Measurements from ENCODE around the gene PRRG3. TPM values are rescaled to one million over a fixed set of nuclear protein-coding genes. Genes with fewer than 3 reads are reported as not detected.

The PRRG3 gene
- total and polyA plus RNA-seq, 2 donors (not counting 1 experiment from before 2014, with no cell fraction given), result not detected

- no peak overlapping the region for H2AFZ ChIP-seq (ENCODE audit: insufficient read depth, low read depth, low read length, poor library complexity, severe bottlenecking)
- ChIA-PET POLR2A (no interaction called here), CTCF (no interaction called here)
- H3K27ac ChIP-seq (ENCODE audit: low read length in 2 of 2), result no peak overlapping the region
- DNase-seq (no peak), ATAC-seq (ENCODE audit: low read depth) (no peak)
- Mint-ChIP-seq H3K27me3 (no peaks in the 10 kb centered on the region), H3K27ac (no peak overlapping the region), H3K9me3 (ENCODE audit: insufficient read depth) (no peaks in the 10 kb centered on the region), H3K4me3 (no peak overlapping the region), H3K4me1 (no peaks in the 10 kb centered on the region)
- no peaks in the 10 kb centered on the region for H3K36me3 ChIP-seq (replicated peaks in 1 of 2; ENCODE audit: control extremely low read depth in 1 of 2, control insufficient read depth in 1 of 2, extremely low read depth in 1 of 2, insufficient read depth in 2 of 2, low read length in 1 of 2)
- no peaks in the 10 kb centered on the region for H3K27me3 ChIP-seq (replicated peaks in 1 of 4; ENCODE audit: control extremely low read depth in 1 of 4, control insufficient read depth in 3 of 4, insufficient read depth in 4 of 4, low read length in 3 of 4)
- H3K4me2 ChIP-seq (replicated peaks; ENCODE audit: low read depth, low read length, poor library complexity, severe bottlenecking), result no peak overlapping the region
- H4K20me1 ChIP-seq (ENCODE audit: control insufficient read depth, insufficient read depth, low read length, poor library complexity, severe bottlenecking), result no peaks in the 10 kb centered on the region
- H3K9ac ChIP-seq (ENCODE audit: low read length), result no peak overlapping the region
- intact Hi-C loops (cut with micrococcal nuclease), result no loop called here
- 83% methylated on average over 1 of the region's 5 CpGs for WGBS (ENCODE audit: insufficient coverage)
- no peaks in the 10 kb centered on the region for H3K9me3 ChIP-seq (ENCODE audit: control extremely low read depth in 1 of 3, control insufficient read depth in 2 of 3, insufficient read depth in 1 of 3, low read length in 2 of 3)
- TF ChIP-seq, protein P1, sequence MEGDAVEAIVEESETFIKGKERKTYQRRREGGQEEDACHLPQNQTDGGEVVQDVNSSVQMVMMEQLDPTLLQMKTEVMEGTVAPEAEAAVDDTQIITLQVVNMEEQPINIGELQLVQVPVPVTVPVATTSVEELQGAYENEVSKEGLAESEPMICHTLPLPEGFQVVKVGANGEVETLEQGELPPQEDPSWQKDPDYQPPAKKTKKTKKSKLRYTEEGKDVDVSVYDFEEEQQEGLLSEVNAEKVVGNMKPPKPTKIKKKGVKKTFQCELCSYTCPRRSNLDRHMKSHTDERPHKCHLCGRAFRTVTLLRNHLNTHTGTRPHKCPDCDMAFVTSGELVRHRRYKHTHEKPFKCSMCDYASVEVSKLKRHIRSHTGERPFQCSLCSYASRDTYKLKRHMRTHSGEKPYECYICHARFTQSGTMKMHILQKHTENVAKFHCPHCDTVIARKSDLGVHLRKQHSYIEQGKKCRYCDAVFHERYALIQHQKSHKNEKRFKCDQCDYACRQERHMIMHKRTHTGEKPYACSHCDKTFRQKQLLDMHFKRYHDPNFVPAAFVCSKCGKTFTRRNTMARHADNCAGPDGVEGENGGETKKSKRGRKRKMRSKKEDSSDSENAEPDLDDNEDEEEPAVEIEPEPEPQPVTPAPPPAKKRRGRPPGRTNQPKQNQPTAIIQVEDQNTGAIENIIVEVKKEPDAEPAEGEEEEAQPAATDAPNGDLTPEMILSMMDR (IDR thresholded peaks at IDR 0.05), result no peak
- no peak for TF ChIP-seq EZH2 (IDR thresholded peaks at IDR 0.05; ENCODE audit: borderline replicate concordance, insufficient read depth, low read depth, low read length, poor library complexity, severe bottlenecking)
- no peaks in the 10 kb centered on the region for H3K4me1 ChIP-seq (ENCODE audit: control insufficient read depth in 2 of 2, insufficient read depth in 2 of 2, low read length in 2 of 2)
- H3K79me2 ChIP-seq (ENCODE audit: control insufficient read depth, insufficient read depth, low read length), result no peaks in the 10 kb centered on the region
- no peak overlapping the region for H3K4me3 ChIP-seq (ENCODE audit: control extremely low read depth in 1 of 5, extremely low read depth in 1 of 5, insufficient read depth in 1 of 5, low read depth in 2 of 5, low read length in 4 of 5)
These were observed 19.1 kb downstream of the PRRG3 start for GRCh38 chrX:151714362-151714761.

DNA sequence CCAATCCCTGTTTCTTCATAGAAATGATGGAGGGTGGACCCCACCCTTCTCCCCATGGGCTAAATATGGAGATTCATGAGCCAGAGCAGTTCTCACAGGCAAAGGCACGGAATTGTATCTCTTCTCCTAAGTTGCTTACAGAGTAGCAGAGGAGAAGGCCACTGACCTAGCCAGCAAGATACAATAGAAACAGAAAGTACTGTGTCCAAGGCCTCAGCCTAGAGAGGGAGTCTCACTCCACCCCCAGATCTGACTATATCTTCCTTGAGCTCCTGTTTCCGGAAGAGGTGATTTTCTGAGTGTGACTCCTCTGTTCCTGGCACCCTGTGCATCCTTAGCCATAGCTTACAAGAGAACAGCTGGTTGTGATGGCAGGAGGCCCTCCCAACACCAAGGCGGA, 20.5 kb downstream of the PRRG3 start, which contains the start of gene FATE1:
Gene FATE1, plus strand, starts transcription at position 284 of the 400 bp plus-strand sequence. Its CDS starts 85 bp downstream, at position 369.
- no peaks in the 10 kb centered on the region for H3K4me1 Mint-ChIP-seq
- H3K9me3 Mint-ChIP-seq (ENCODE audit: insufficient read depth), result no peaks in the 10 kb centered on the region
- intact Hi-C loops (cut with micrococcal nuclease), result no loop called here
- Histone ChIP-seq H3K9ac (ENCODE audit: low read length) (no peak within 1 kb of the TSS), H3K4me1 (ENCODE audit: control insufficient read depth in 2 of 2, insufficient read depth in 2 of 2, low read length in 2 of 2) (no peaks in the 10 kb centered on the region), H3K27ac (ENCODE audit: low read length in 2 of 2) (no peak within 1 kb of the TSS), H3K4me2 (replicated peaks; ENCODE audit: low read depth, low read length, poor library complexity, severe bottlenecking) (no peak within 1 kb of the TSS), H4K20me1 (ENCODE audit: control insufficient read depth, insufficient read depth, low read length, poor library complexity, severe bottlenecking) (no peaks in the 10 kb centered on the region), H3K27me3 (replicated peaks in 1 of 4; ENCODE audit: control extremely low read depth in 1 of 4, control insufficient read depth in 3 of 4, insufficient read depth in 4 of 4, low read length in 3 of 4) (no peaks in the 10 kb centered on the region), H3K79me2 (ENCODE audit: control insufficient read depth, insufficient read depth, low read length) (no peaks in the 10 kb centered on the region), H3K4me3 (ENCODE audit: control extremely low read depth in 1 of 5, extremely low read depth in 1 of 5, insufficient read depth in 1 of 5, low read depth in 2 of 5, low read length in 4 of 5) (no peak within 1 kb of the TSS), H2AFZ (ENCODE audit: insufficient read depth, low read depth, low read length, poor library complexity, severe bottlenecking) (no peak within 1 kb of the TSS), H3K36me3 (replicated peaks in 1 of 2; ENCODE audit: control extremely low read depth in 1 of 2, control insufficient read depth in 1 of 2, extremely low read depth in 1 of 2, insufficient read depth in 2 of 2, low read length in 1 of 2) (no peaks in the 10 kb centered on the region), H3K9me3 (ENCODE audit: control extremely low read depth in 1 of 3, control insufficient read depth in 2 of 3, insufficient read depth in 1 of 3, low read length in 2 of 3) (no peaks in the 10 kb centered on the region)
- no peak for ATAC-seq (ENCODE audit: low read depth)
- ChIA-PET CTCF (no interaction called here), POLR2A (no interaction called here)
- no peak within 1 kb of the TSS for H3K4me3 Mint-ChIP-seq
- TF ChIP-seq, protein P1 (IDR thresholded peaks at IDR 0.05), result no peak
- TF ChIP-seq EZH2 (IDR thresholded peaks at IDR 0.05; ENCODE audit: borderline replicate concordance, insufficient read depth, low read depth, low read length, poor library complexity, severe bottlenecking), result no peak
- no peaks in the 10 kb centered on the region for H3K27me3 Mint-ChIP-seq
- DNase-seq, result no peak
- WGBS (ENCODE audit: insufficient coverage), result no CpG with 5 or more reads among the region's 3 CpGs
- H3K27ac Mint-ChIP-seq, result no peak within 1 kb of the TSS

Data from B cell (primary cell).